ENCODE measurements around the gene THADA.

Gene THADA

DNA sequence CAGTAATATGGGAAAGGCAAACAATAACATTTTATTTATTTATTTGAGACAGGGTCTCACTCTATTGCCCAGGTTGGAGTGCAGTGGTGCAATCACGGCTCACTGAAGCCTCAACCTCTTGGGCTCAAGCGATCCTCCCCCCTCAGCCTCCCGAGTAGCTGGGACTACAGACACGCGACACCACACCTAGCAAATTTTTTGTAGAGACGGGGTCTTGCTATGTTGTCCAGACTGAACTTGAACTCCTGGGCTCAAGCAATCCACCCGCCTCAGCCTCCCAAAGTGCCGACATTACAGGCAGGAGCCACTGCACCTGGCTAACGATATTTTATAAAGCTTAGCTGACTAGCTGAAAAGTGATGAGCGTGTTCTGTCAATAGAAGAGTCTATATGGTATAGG is 23.7 kb upstream of the THADA start:
- no peak for DNase-seq (ENCODE audit: low spot score)
- TF ChIP-seq, protein P1, sequence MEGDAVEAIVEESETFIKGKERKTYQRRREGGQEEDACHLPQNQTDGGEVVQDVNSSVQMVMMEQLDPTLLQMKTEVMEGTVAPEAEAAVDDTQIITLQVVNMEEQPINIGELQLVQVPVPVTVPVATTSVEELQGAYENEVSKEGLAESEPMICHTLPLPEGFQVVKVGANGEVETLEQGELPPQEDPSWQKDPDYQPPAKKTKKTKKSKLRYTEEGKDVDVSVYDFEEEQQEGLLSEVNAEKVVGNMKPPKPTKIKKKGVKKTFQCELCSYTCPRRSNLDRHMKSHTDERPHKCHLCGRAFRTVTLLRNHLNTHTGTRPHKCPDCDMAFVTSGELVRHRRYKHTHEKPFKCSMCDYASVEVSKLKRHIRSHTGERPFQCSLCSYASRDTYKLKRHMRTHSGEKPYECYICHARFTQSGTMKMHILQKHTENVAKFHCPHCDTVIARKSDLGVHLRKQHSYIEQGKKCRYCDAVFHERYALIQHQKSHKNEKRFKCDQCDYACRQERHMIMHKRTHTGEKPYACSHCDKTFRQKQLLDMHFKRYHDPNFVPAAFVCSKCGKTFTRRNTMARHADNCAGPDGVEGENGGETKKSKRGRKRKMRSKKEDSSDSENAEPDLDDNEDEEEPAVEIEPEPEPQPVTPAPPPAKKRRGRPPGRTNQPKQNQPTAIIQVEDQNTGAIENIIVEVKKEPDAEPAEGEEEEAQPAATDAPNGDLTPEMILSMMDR (IDR thresholded peaks at IDR 0.05; ENCODE audit: poor library complexity, severe bottlenecking) = no peak

DNA sequence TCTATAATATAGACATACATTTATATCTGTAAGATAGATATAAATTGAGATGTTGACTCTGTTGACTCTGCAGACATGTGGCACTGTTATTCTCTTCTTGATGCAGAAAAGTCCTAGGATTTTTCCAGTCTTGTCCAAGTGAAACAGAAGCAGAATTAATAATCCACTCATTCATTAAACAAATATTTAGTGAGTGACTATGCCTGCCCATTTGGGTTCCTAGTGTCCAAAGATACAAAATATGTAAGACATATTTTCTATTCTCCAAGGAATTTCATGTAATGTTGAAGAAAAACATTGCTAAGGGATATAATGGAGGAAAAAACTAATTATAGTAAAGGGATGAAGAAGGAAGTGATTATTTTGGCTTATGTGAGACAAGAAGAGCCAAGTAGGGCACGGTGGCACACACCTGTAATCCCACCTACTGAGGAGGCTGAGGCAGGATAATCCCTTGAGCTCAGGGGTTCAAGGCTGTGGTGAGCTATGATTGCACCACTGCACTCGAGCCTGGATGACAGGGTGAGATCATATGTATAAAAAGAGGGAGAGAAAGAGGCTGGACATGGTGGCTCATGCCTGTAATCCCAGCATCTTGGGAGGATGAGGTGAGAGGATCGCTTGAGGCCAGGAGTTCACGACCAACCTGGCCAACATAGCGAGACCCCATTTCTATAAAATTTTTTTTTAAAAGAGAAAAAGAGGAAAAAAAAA is 21.3 kb upstream of the THADA start:
- Histone ChIP-seq H3K4me1 (ENCODE audit: insufficient read depth, poor library complexity, severe bottlenecking) (no peaks in the 10 kb centered on the region), H3K4me3 (ENCODE audit: severe bottlenecking) (no peak overlapping the region), H3K9me3 (ENCODE audit: severe bottlenecking) (no peaks in the 10 kb centered on the region), H3K27ac (ENCODE audit: poor library complexity, severe bottlenecking) (no peak overlapping the region), H3K27me3 (ENCODE audit: insufficient read depth, poor library complexity, severe bottlenecking) (no peaks in the 10 kb centered on the region), H3K36me3 (ENCODE audit: low read depth) (no peaks in the 10 kb centered on the region)
- ATAC-seq (ENCODE audit: low read depth) (no peak), DNase-seq (ENCODE audit: low spot score) (no peak)
- TF ChIP-seq, protein P1 (IDR thresholded peaks at IDR 0.05; ENCODE audit: poor library complexity, severe bottlenecking) = no peak

More for the DNA sequence above, 23.7 kb upstream of the THADA start:
- H3K27ac ChIP-seq (ENCODE audit: poor library complexity, severe bottlenecking) = no peak overlapping the region
- ATAC-seq (ENCODE audit: low read depth) = no peak
- H3K36me3 ChIP-seq (ENCODE audit: low read depth) = no peaks in the 10 kb centered on the region
- no peak overlapping the region for H3K4me3 ChIP-seq (ENCODE audit: severe bottlenecking)
- H3K9me3 ChIP-seq (ENCODE audit: severe bottlenecking) = no peaks in the 10 kb centered on the region
- H3K4me1 ChIP-seq (ENCODE audit: insufficient read depth, poor library complexity, severe bottlenecking) = no peaks in the 10 kb centered on the region
- no peaks in the 10 kb centered on the region for H3K27me3 ChIP-seq (ENCODE audit: insufficient read depth, poor library complexity, severe bottlenecking)

DNA sequence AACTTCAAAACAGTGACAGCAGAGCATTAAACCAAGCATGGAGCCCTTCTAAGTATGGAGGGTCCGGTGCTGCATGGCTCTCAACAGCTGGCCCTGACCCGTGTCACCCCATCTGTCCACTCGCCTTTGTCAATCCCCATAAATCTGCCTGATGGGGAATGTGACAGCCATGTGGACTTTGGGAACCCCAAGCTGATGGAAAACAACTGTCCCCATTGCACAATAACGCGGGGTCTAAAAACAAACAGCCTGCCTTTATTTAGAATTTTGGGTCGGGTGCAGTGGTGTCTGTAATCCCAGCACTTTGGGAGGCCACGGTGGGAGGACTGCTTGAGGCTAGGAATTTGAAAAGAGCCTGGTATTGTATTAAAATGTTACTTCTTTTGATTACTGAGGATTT is 17.1 kb upstream of the THADA start:
- DNase-seq (ENCODE audit: low spot score) (no peak), ATAC-seq (ENCODE audit: low read depth) (no peak)
- no peak overlapping the region for H3K4me3 ChIP-seq (ENCODE audit: severe bottlenecking)
- H3K27ac ChIP-seq (ENCODE audit: poor library complexity, severe bottlenecking) = no peak overlapping the region
- H3K36me3 ChIP-seq (ENCODE audit: low read depth) = no peaks in the 10 kb centered on the region
- no peaks in the 10 kb centered on the region for H3K9me3 ChIP-seq (ENCODE audit: severe bottlenecking)
- no peaks in the 10 kb centered on the region for H3K27me3 ChIP-seq (ENCODE audit: insufficient read depth, poor library complexity, severe bottlenecking)
- H3K4me1 ChIP-seq (ENCODE audit: insufficient read depth, poor library complexity, severe bottlenecking) = no peaks in the 10 kb centered on the region
- TF ChIP-seq, protein P1 (IDR thresholded peaks at IDR 0.05; ENCODE audit: poor library complexity, severe bottlenecking) = peak; percentile 3

DNA sequence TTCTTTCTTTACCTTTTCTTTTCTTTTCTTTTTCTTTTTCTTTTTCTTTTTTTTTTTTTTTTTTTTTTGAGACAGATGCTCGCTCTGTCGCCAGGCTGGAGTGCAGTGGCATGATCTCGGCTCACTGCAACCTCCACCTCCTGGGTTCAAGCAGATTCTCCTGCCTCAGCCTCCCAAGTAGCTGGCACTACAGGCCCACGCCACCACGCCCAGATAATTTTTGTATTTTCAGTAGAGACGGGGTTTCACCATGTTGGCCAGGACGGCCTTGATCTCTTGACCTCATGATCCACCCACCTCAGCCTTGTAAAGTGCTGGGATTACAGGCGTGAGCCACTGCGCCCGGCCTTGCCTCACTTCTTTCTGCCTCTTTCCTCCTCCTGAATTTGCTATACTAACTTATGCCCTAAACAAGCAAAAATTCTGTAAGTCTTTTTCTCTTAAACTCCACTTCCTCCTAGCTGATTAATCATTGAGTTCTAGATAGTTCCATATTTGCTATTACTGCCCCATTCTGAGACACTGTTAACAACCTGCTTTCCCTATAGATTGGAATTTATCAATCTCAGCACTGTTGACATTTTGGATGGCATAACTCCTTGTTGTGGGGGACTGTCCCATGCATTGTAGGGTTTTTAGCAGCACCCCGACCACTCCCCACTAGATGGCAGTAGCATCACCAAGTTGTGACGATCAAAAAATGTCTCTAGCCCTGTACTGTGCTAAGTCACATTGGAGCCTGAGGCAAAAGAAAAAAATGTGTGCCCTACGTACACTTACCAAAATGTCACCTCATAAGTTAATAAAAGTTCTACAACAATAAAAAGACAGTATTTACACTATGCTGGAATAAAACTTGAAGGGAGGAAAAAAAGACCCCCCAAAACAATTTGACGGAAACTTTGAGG is 16.4 kb upstream of the THADA start:
- Histone ChIP-seq H3K27me3 (ENCODE audit: insufficient read depth, poor library complexity, severe bottlenecking) (no peaks in the 10 kb centered on the region), H3K9me3 (ENCODE audit: severe bottlenecking) (no peaks in the 10 kb centered on the region), H3K4me1 (ENCODE audit: insufficient read depth, poor library complexity, severe bottlenecking) (no peaks in the 10 kb centered on the region), H3K27ac (ENCODE audit: poor library complexity, severe bottlenecking) (no peak overlapping the region), H3K36me3 (ENCODE audit: low read depth) (no peaks in the 10 kb centered on the region), H3K4me3 (ENCODE audit: severe bottlenecking) (no peak overlapping the region)
- peak; percentile 84 for ATAC-seq (ENCODE audit: low read depth)
- TF ChIP-seq, protein P1 (IDR thresholded peaks at IDR 0.05; ENCODE audit: poor library complexity, severe bottlenecking) = peak; percentile 88
- DNase-seq (ENCODE audit: low spot score) = no peak

Measured in RWPE2 (cell line).